ENCODE measurements around the gene CRADD. TPM values are rescaled to one million over a fixed set of nuclear protein-coding genes. Genes with fewer than 3 reads are reported as not detected.

The CRADD gene
- total and polyA plus RNA-seq, 2 donors (not counting 3 experiments of a cell fraction or from before 2014, with no cell fraction given) = 11.7 to 14.5 TPM

DNA sequence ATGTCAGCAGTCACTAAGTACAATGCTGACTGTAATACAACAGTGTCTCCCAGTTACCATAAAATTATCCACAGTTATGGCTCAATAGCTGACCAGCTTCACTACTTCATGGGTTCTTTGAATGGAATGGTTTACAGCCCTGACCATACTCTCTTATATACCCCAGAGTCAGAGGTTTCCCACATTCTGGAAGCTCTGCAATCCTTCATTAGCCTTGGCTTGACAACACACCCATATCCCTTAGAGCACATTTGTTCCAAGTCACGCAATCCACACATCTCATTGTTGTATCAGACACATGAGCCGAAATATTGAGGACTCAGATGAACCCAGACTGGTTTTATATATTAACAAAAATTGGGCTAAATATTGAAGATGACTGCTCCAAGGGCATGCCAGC is 261.8 kb downstream of the CRADD start:
- no peak overlapping the region for H3K27ac ChIP-seq (ENCODE audit: insufficient read depth, low read depth, low read length)
- H3K36me3 ChIP-seq (ENCODE audit: control insufficient read depth in 2 of 2, extremely low read depth in 1 of 2, insufficient read depth in 2 of 2, low read length in 2 of 2) = no peaks in the 10 kb centered on the region
- H3K4me2 ChIP-seq (ENCODE audit: insufficient read depth, low read length) = no peak overlapping the region
- POLR2A ChIA-PET = no interaction called here
- dilution Hi-C loops (cut with MboI; ENCODE audit: extremely low pct_ligation_motif_present, low sequenced_read_pairs) = no loop called here
- BruUV-seq (replicated peaks) = no TSS peak
- H3K4me1 ChIP-seq (ENCODE audit: control insufficient read depth, extremely low read depth, insufficient read depth, low read length) = no peaks in the 10 kb centered on the region
- FAIRE-seq (no peak), DNase-seq (ENCODE audit: low read depth, low spot score) (no peak)
- intact Hi-C loops (cut with micrococcal nuclease) = no loop called here
- H3K4me3 ChIP-seq (replicated peaks in 1 of 3; ENCODE audit: insufficient read depth in 1 of 3, low read depth in 1 of 3, low read length in 3 of 3) = no peak overlapping the region
- no peaks in the 10 kb centered on the region for H4K20me1 ChIP-seq (replicated peaks; ENCODE audit: control insufficient read depth, extremely low read depth, insufficient read depth, low read length)
- TF ChIP-seq POLR2A (IDR thresholded peaks at IDR 0.05; ENCODE audit: low read depth, low read length) (no peak), JUN (IDR thresholded peaks at IDR 0.05; ENCODE audit: borderline replicate concordance, insufficient read depth, insufficient read length, low read depth) (no peak), MYC (IDR thresholded peaks at IDR 0.05; ENCODE audit: low read depth, low read length) (no peak), MAX (IDR thresholded peaks at IDR 0.05; ENCODE audit: insufficient read depth, insufficient read length) (no peak), POLR2AphosphoS5 (IDR thresholded peaks at IDR 0.05; ENCODE audit: insufficient read depth, low read depth, low read length) (no peak), GATA2 (IDR thresholded peaks at IDR 0.05; ENCODE audit: insufficient read depth, insufficient read length, low read depth, low read length) (no peak), EZH2 (IDR thresholded peaks at IDR 0.05; ENCODE audit: borderline replicate concordance, low read depth, low read length, severe bottlenecking) (no peak), CTCF (IDR thresholded peaks at IDR 0.05; ENCODE audit: extremely low read depth in 1 of 2, insufficient read depth in 1 of 2, low read depth in 1 of 2, low read length in 2 of 2) (no peak), FOS (IDR thresholded peaks at IDR 0.05; ENCODE audit: borderline replicate concordance, insufficient read depth, low read length) (no peak)
- no peaks in the 10 kb centered on the region for H3K9me1 ChIP-seq (replicated peaks; ENCODE audit: control insufficient read depth, extremely low read depth, insufficient read depth, low read length)
- CTCF ChIA-PET = interaction anchor here (0.6 kb wide), 1 partner anchor 412 kb away, joined by 3 read pairs; no protein-coding TSS in a partner anchor
- H2AFZ ChIP-seq (ENCODE audit: low read depth, low read length) = no peak overlapping the region
- H3K79me2 ChIP-seq (ENCODE audit: control insufficient read depth, insufficient read depth, low read length) = no peaks in the 10 kb centered on the region
- H3K27me3 ChIP-seq (ENCODE audit: control insufficient read depth in 2 of 2, insufficient read depth in 2 of 2, low read length in 2 of 2) = peaks cover 0 to 2% of the 10 kb centered on the region in 2 experiments
- no peak overlapping the region for H3K9ac ChIP-seq (replicated peaks; ENCODE audit: extremely low read depth, insufficient read depth, low read length)
- H3K9me3 ChIP-seq (replicated peaks; ENCODE audit: control insufficient read depth, insufficient read depth, low read length) = no peaks in the 10 kb centered on the region
